ENCODE data around the gene WDR72.

DNA sequence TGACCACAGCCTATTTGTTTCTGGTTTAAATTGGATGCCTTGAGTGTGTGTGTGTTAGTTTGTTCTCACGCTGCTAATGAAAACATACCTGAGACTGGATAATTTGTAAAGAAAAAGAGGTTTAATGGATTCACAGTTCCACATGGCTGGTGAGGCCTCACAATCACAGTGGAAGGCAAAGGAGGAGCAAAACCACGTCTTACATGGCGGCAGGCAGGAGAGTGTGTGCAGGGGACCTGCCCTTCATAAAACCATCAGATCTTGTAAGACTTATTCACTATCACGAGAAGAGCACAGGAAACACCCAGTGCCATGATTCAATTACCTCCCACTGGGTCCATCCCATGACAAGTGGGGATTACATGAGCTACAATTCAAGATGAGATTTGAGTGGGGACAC, 260.5 kb downstream of the WDR72 start:
- TF ChIP-seq, protein P1, sequence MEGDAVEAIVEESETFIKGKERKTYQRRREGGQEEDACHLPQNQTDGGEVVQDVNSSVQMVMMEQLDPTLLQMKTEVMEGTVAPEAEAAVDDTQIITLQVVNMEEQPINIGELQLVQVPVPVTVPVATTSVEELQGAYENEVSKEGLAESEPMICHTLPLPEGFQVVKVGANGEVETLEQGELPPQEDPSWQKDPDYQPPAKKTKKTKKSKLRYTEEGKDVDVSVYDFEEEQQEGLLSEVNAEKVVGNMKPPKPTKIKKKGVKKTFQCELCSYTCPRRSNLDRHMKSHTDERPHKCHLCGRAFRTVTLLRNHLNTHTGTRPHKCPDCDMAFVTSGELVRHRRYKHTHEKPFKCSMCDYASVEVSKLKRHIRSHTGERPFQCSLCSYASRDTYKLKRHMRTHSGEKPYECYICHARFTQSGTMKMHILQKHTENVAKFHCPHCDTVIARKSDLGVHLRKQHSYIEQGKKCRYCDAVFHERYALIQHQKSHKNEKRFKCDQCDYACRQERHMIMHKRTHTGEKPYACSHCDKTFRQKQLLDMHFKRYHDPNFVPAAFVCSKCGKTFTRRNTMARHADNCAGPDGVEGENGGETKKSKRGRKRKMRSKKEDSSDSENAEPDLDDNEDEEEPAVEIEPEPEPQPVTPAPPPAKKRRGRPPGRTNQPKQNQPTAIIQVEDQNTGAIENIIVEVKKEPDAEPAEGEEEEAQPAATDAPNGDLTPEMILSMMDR (IDR thresholded peaks at IDR 0.05) = no peak
- TF ChIP-seq POLR2A (IDR thresholded peaks at IDR 0.05) = no peak

All from heart left ventricle (tissue), 13 donors.